HG03575 (cell line): ENCODE results near the gene SPAG9.

Experiments
- ATAC-seq: cut with Tn5 transposase; IDR thresholded peaks from one replicate; pipeline ENCODE4 v1.9.1; 2021; ENCODE audit not compliant: unreplicated experiment, insufficient number of reproducible peaks, low FRiP score; ENCODE audit errors: extremely low read depth

The SPAG9 gene

GRCh38 chr17:51120739-51121619 lies at the start of gene SPAG9:
Gene SPAG9 (minus strand): TSS chr17:51120868. CDS start chr17:51120656, 212 bp downstream.
- no peak for ATAC-seq

- no peak for ATAC-seq
Measured at GRCh38 chr17:51169340-51169739, 48.7 kb upstream of the SPAG9 start.

- ATAC-seq, result peak; percentile 16
Measured at GRCh38 chr17:51166987-51167931, 46.6 kb upstream of the SPAG9 start.

- ATAC-seq, result peak; percentile 45
Measured at GRCh38 chr17:51166198-51166986, 45.7 kb upstream of the SPAG9 start, which contains the start of gene NME2. Gene NME2 (plus strand): TSS chr17:51166411. CDS start chr17:51166831, 420 bp downstream.

GRCh38 chr17:51165680-51166197 lies 45.1 kb upstream of the SPAG9 start:
- ATAC-seq, result no peak

- ATAC-seq, result no peak
Measured at GRCh38 chr17:51164911-51165679, 44.4 kb upstream of the SPAG9 start.

- ATAC-seq, result no peak
Measured at GRCh38 chr17:51161541-51161940, 40.9 kb upstream of the SPAG9 start.

- ATAC-seq, result no peak
Measured at GRCh38 chr17:51159604-51160003, 38.9 kb upstream of the SPAG9 start.

- ATAC-seq, result no peak
Measured at GRCh38 chr17:51155416-51155815, 34.7 kb upstream of the SPAG9 start.

GRCh38 chr17:51154176-51154575 lies 33.5 kb upstream of the SPAG9 start:
- ATAC-seq, result no peak

GRCh38 chr17:51153210-51154072 lies 32.8 kb upstream of the SPAG9 start, which contains the start of gene NME1:
Gene NME1 (plus strand): TSS chr17:51153559. CDS start chr17:51155655, 2,096 bp downstream.
- ATAC-seq, result peak; percentile 76

- no peak for ATAC-seq
Measured at GRCh38 chr17:51152766-51153209, 32.1 kb upstream of the SPAG9 start.

GRCh38 chr17:51150932-51151331 lies 30.3 kb upstream of the SPAG9 start:
- ATAC-seq, result no peak

GRCh38 chr17:51149163-51149562 lies 28.5 kb upstream of the SPAG9 start:
- ATAC-seq, result no peak

- ATAC-seq, result no peak
Measured at GRCh38 chr17:51147650-51148049, 27.0 kb upstream of the SPAG9 start.

- ATAC-seq, result no peak
Measured at GRCh38 chr17:51144266-51145022, 23.8 kb upstream of the SPAG9 start.
